NCI-H2081 treated with DMSO at 0.1 percent for 48 hours (cell line): Measurements from ENCODE around the gene CASTOR1.

Source experiments
- DNase-seq: peaks from one replicate; lab custom pipeline; 2025; lab: John Stamatoyannopoulos, UW

CASTOR1 gene

GRCh38 chr22:30263883-30264282 lies 25.4 kb downstream of the CASTOR1 start:
- no peak for DNase-seq

- no peak for DNase-seq
Measured at GRCh38 chr22:30262917-30263741, 26.2 kb downstream of the CASTOR1 start.

DNA sequence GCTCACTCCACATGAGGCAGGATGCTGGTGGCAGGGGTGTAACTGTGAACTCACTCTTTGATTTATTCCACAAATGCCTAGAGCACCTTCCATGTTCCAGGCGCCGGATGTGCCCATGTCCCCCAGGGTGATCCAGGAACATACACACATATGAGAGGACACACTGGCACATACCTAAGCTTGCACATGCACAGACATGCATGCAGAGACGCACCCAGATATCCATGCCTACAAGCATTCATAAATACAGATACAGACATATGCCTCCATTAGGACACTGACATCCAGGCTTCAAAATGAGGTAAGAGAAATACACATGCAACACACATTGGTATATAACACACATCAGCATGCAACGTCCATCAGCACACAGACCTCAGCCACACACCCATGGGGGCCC lies 27.2 kb downstream of the CASTOR1 start:
- DNase-seq = no peak

- no peak for DNase-seq
Measured at GRCh38 chr22:30261134-30261533, 28.2 kb downstream of the CASTOR1 start.

GRCh38 chr22:30260682-30261081 lies 28.6 kb downstream of the CASTOR1 start:
- no peak for DNase-seq

DNA sequence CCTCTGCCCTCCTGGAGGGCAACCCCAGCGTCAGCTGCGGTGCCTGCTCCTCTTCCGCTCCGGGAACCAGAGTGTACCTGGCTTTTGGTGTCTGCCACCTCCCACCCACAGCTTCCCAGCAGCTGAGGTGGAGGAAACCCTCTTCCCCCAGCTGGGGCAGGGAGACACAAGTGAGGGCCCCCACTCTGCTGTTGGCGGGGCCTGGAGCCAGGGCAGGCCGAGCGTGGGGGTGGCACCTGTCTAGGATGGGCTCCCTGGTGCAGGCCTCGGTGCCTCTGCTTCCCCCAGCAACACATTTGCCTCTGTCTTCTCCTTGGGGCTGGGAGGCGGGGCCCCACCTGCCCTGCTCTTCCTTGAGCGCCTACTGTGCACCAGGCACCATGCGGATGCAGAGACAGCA lies 29.0 kb downstream of the CASTOR1 start:
- no peak for DNase-seq

GRCh38 chr22:30254314-30254713 lies 35.0 kb downstream of the CASTOR1 start:
- DNase-seq = no peak

GRCh38 chr22:30253205-30253852 lies 36.0 kb downstream of the CASTOR1 start:
- no peak for DNase-seq

DNA sequence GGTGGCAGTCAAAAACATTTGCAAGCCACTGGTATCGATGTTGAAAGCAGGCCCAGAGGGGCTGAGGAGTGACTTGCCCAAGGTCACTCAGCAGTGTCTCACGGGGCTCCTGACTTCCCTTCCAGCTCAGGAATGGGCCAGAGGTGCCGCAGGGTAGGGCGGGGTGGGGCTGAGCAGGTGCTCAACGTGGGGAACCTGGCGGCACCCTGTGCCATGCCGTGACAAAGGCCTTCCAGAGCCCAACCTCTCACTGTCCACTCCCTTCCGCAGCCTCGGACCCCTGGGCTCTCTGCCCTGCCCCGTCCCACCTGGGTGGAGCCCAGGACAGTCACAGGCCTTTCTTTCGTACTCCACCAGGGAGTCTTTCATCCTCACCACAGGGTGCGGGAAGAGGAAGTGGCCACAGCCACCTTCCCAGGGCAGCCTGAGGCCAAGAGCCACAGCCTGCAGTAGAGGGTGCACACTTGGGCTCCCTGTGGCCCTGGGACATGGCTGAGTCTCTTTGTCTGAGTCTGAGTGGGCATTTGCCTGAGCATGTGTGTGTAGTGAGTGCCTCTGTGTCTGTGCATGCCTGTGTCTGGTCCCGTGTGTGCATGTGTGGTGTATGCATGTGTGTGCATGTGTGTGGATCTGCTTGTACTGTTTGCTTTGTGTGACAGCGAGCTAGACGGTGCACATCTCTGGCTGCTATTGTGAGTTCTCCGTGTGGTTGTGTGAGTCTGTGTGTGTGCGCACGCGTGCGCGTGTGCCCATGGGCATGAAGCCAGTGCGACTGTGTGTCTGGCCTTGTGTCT lies 36.7 kb downstream of the CASTOR1 start:
- DNase-seq = no peak

DNA sequence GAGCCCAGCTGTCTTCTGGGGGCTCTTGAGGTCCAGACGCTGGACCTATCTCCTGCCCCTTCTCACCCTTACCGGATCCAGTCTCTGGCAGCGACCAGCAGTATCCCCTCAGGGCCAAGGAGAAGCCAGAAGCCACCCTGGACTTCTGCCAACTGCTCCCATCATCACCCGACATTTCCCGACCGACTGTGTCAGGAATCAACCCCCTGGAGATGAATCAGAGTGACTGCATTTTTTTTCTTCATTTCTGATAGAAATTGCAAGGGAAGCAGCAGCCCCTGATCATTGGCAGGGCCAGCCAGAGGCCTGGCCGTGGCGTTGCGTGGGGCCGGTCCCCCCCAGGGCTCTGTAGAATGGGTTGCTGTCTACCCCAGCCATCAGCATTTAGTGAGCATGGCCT lies 37.6 kb downstream of the CASTOR1 start:
- DNase-seq = no peak

GRCh38 chr22:30250661-30251267 lies 38.5 kb downstream of the CASTOR1 start:
- no peak for DNase-seq

GRCh38 chr22:30250039-30250565 lies 39.2 kb downstream of the CASTOR1 start:
- no peak for DNase-seq

GRCh38 chr22:30249049-30250038 lies 40.0 kb downstream of the CASTOR1 start:
- DNase-seq = no peak

DNA sequence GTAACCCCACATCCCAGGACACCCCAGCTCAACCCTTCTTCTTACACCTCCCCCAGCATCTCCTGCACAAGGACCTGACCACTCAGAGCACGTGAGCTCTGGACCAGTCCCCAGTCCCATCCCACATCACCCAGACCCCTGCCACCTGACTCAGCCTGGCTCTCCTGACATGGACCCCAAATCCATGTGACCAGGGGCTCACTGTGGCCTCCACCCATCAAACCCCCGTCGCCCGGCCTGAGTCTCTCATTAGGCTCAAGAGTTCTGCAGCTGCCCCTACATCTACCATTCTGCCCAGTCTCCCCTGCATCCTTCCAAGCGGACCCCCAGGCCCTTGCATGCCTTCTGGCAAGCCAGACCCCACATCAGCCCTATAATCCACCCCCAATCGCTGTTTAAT lies 40.8 kb downstream of the CASTOR1 start:
- no peak for DNase-seq

- DNase-seq = no peak
Measured at GRCh38 chr22:30247974-30248373, 41.3 kb downstream of the CASTOR1 start.

GRCh38 chr22:30247561-30247960 lies 41.7 kb downstream of the CASTOR1 start:
- no peak for DNase-seq

DNA sequence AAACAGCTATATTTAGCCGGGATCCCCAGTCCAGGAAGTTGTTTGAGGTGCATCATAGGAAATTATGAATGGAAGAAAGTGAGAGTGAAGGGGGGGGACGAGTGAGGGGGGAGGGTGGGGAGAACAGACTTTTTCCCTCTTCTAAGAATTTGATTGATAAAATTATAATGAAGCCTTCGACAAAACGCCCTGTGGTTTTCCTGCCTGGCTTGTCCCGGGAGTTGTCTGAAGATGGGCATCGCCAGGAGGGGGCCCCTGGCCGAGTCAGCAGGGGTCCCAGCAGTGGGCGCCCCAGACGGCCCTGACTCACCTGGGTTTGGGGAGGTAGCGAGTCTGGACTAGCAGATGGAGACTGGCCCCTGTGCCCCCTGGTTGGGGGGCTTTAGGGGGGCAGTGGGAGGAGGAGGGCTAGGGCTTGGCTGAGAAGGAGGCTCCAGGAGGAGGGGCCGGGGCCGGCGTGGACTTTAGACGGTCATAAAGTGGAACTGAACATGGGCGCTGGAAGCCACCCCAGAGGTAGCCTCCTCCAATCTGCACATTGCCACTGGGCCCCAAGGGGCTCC lies 42.4 kb downstream of the CASTOR1 start:
- DNase-seq = no peak

DNA sequence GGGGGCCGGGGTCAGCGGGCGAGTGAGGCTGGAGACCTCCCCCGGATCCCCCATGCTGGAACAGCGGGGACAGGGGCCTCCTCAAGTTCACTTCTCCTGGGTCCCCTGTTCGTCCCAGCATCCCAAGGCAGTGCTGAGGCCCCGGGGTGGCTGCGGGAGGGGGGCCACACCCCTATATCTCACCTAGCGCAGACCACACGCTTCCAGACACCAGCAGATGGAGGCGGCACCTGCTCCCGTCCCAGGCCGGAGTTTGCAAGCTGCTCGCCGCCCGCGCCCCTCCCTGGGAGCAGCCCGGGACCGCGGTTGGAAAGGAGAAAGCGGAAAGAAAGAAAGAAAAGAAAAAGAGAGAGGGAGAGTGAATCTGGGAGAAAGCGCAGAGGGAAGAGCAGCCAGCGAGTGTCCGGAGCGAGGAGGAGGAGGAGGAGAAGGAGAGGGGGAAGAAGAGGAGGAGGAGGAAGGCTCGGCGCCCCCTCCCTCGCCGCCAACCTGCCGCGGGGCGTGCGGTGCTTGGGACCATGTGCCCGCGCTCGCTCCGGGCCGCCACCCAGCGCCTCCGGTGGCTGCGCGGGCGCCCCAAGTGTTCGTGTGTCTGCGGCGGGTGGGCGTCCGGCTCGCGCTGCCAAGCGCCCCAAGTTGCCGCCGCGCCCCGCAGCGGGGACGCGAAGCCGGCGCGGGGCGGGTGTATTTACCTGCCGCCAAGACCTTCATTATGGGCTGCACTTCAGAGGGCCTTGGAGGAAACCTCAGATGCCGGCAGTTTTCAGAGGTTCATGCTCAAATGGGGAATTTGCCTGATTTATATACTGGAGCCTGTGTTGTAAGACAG lies 43.1 kb downstream of the CASTOR1 start, which contains the start of gene LIF:
Gene LIF, minus strand, starts transcription at position 775 of the 829 bp plus-strand sequence. Its CDS starts 64 bp downstream, at position 711.
- DNase-seq = no peak

DNA sequence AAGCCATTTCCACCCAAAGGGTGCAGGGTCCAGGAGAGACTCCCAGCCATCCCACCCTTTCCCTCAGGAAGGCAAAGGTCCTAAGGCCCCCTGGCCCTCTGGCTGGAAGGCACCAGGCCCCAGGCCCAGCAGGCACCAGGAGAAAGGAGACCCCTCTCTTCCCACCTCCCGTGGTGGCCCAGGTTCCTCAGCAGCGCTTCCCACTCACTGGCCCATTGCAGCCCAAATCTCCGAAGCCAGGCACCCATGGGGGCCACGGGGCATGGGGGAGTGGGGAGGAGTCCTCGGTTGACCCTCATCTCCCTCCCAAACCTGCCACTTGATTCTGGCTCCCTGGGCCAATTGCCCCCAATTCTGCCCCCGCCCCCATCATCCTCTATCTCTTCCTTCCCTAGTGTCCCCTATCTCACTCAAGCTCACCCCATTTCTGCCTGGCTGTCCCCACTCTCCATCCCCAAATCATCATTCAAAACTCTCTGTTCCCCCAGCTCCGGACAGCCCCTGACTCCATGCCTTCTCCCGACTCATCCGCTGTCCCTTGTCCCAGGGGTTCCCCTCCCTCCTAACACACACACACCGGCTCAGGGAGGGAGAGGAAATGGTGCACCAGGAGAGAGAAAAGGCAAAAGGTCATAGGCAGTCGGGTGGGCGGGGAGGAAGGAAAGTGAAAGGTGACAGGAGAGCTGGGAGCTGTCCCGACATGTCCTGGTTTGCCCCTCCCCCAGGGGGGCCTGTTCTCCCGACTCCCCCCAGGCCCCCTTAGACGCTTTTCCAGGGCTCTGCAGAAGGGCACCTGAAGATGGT lies 43.9 kb downstream of the CASTOR1 start:
- no peak for DNase-seq
